HepG2 (cell line): ENCODE measurements around the gene DBNDD2. TPM values are rescaled to one million over a fixed set of nuclear protein-coding genes. Genes with fewer than 3 reads are reported as not detected.
A peak's percentile ranks its signal among the peaks of the same experiment; 100 is the strongest.

Source experiments
- HNF4A ChIP-seq: sonication (generic); formaldehyde crosslinking; IDR thresholded peaks from 2 replicates; pipeline ENCODE4 v1.4.0; 2020; ENCODE audit warnings: missing genetic modification reagents
- HNRNPLL ChIP-seq: fragments of 200-400 bp; formaldehyde crosslinking; IDR thresholded peaks from 2 replicates; pipeline ENCODE4 v1.6.1; 2017; ENCODE audit warnings: mild to moderate bottlenecking, low read depth, low read length; ENCODE audit not compliant: poor library complexity, severe bottlenecking
- HOXA3 ChIP-seq: sonication (generic); formaldehyde crosslinking; IDR thresholded peaks from 2 replicates; pipeline ENCODE4 v1.5.0; 2020; ENCODE audit warnings: missing genetic modification reagents
- MATR3 ChIP-seq: sonication (generic); formaldehyde crosslinking; IDR thresholded peaks from 2 replicates; pipeline ENCODE4 v1.4.0; 2020; ENCODE audit warnings: missing genetic modification reagents
- MTF2 ChIP-seq: sonication (generic); formaldehyde crosslinking; IDR thresholded peaks from 2 replicates; pipeline ENCODE4 v1.5.0; 2020; ENCODE audit warnings: missing genetic modification reagents, borderline replicate concordance
- MXD4 ChIP-seq: IDR thresholded peaks from 2 replicates; pipeline ENCODE4 v1.6.1; 2016; ENCODE audit warnings: mild to moderate bottlenecking, missing biosample characterization, missing genetic modification reagents
- RAD51 ChIP-seq: fragments of 450-650 bp; IDR thresholded peaks from 2 replicates; pipeline ENCODE4 v1.6.1; 2016; ENCODE audit warnings: borderline replicate concordance
- ZFY ChIP-seq: sonication (generic); formaldehyde crosslinking; IDR thresholded peaks from 2 replicates; pipeline ENCODE4 v1.4.0; 2020; ENCODE audit warnings: missing genetic modification reagents
- ZNF205 ChIP-seq: IDR thresholded peaks from 2 replicates; pipeline ENCODE4 v1.6.1; 2018; ENCODE audit warnings: missing biosample characterization, missing genetic modification reagents
- ZNF430 ChIP-seq: sonication (generic); formaldehyde crosslinking; IDR thresholded peaks from 2 replicates; pipeline ENCODE4 v1.9.0; 2021; ENCODE audit warnings: mild to moderate bottlenecking, missing genetic modification reagents
- ZNF432 ChIP-seq: sonication (generic); formaldehyde crosslinking; IDR thresholded peaks from 2 replicates; pipeline ENCODE4 v1.5.0; 2020; ENCODE audit warnings: missing genetic modification reagents, mild to moderate bottlenecking, borderline replicate concordance
- ZNF660 ChIP-seq: sonication (generic); formaldehyde crosslinking; IDR thresholded peaks from 2 replicates; pipeline ENCODE4 v1.5.1; 2020; ENCODE audit warnings: mild to moderate bottlenecking, low read depth, missing genetic modification reagents, borderline replicate concordance
- polyA plus RNA-seq, 8 experiments: library from polyadenylated mRNA; depleted of rRNA in 3 of 8; stranded (reverse) in 7 of 8; unstranded in 1 of 8; fragments of >200 nt; fragmentation: Illumina TruSeq in 4 of 8; extraction: Trizol in 4 of 8; gene quantifications; 2 replicates each; pipeline versions ENCODE4 v1.2.1 to v1.2.3, GENCODE V29; 2011 to 2016; ENCODE audit warnings: low read depth in 4 of 8, missing spikeins in 1 of 8, mixed read lengths in 1 of 8; ENCODE audit not compliant: insufficient read depth in 1 of 8
- total RNA-seq, 5 experiments: library from RNA; depleted of rRNA; stranded (reverse); fragments of >200 nt; fragmentation: Illumina TruSeq; extraction: Trizol; gene quantifications; 2 replicates each; pipeline ENCODE4 v1.2.3, GENCODE V29; 2016; ENCODE audit warnings: low read depth in 1 of 5
- TF ChIP-seq, protein P1 (sequence below): IDR thresholded peaks from 2 replicates; pipeline ENCODE4 v1.6.1; 2016; ENCODE audit warnings: low read depth, missing genetic modification reagents, missing compliant biosample characterization
- TF ChIP-seq, protein P2 (sequence below): IDR thresholded peaks from 2 replicates; pipeline ENCODE4 v1.6.1; 2016; ENCODE audit warnings: low read depth, control low read depth
- TF ChIP-seq, protein P3 (sequence below): IDR thresholded peaks from 2 replicates; pipeline ENCODE4 v1.6.1; 2016; ENCODE audit warnings: low read depth, borderline replicate concordance
- TF ChIP-seq, protein P4 (sequence below): sonication (generic); formaldehyde crosslinking; conservative IDR thresholded peaks from 2 replicates; pipeline ENCODE4 v1.8.1; 2023; ENCODE audit warnings: missing genetic modification reagents

The DBNDD2 gene
- total and polyA plus RNA-seq, 2 of the 13 experiments (the other 11 are each of a cell fraction or from before 2014, with no cell fraction given), result 16.7 to 47.6 TPM

DNA sequence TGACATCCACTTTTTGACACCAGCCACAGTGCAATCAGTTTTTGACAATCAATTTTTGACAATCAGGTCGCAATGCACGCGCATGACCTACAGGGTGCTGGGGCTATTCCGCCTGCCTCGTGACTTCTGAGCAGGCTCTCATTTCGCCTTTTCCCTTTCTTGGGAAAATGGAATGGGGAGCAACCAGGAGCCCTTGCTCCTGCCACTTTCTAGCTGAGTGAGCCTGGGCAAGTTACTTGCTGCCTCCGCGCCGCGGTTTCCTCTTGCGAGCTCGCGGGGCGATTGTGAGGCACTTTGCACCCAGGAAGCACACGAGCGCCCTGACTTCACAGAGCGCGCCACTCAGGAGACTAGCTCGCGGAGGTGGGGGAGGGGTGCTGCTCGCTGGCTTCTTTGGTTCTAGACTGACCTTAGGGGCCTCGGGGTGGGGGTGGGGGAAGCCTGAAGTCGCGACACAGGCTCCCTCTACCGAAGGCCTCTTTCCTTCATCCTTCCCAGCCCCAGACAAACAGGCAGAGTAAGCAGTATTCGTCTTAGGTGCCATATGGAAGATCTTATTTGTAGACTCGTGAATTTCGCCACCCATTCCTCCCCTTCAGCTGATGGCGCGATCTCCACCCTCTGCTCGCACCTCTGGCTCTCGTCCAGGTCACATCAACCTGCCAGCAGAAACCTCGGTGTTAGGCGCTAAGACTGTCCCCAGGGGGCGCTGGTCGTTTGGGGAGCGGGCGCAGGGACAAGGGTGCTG is 34.6 kb upstream of the DBNDD2 start (continued):
- TF ChIP-seq, protein P1, sequence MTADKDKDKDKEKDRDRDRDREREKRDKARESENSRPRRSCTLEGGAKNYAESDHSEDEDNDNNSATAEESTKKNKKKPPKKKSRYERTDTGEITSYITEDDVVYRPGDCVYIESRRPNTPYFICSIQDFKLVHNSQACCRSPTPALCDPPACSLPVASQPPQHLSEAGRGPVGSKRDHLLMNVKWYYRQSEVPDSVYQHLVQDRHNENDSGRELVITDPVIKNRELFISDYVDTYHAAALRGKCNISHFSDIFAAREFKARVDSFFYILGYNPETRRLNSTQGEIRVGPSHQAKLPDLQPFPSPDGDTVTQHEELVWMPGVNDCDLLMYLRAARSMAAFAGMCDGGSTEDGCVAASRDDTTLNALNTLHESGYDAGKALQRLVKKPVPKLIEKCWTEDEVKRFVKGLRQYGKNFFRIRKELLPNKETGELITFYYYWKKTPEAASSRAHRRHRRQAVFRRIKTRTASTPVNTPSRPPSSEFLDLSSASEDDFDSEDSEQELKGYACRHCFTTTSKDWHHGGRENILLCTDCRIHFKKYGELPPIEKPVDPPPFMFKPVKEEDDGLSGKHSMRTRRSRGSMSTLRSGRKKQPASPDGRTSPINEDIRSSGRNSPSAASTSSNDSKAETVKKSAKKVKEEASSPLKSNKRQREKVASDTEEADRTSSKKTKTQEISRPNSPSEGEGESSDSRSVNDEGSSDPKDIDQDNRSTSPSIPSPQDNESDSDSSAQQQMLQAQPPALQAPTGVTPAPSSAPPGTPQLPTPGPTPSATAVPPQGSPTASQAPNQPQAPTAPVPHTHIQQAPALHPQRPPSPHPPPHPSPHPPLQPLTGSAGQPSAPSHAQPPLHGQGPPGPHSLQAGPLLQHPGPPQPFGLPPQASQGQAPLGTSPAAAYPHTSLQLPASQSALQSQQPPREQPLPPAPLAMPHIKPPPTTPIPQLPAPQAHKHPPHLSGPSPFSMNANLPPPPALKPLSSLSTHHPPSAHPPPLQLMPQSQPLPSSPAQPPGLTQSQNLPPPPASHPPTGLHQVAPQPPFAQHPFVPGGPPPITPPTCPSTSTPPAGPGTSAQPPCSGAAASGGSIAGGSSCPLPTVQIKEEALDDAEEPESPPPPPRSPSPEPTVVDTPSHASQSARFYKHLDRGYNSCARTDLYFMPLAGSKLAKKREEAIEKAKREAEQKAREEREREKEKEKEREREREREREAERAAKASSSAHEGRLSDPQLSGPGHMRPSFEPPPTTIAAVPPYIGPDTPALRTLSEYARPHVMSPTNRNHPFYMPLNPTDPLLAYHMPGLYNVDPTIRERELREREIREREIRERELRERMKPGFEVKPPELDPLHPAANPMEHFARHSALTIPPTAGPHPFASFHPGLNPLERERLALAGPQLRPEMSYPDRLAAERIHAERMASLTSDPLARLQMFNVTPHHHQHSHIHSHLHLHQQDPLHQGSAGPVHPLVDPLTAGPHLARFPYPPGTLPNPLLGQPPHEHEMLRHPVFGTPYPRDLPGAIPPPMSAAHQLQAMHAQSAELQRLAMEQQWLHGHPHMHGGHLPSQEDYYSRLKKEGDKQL, result no peak
- no peak for TF ChIP-seq HNRNPLL
- TF ChIP-seq, protein P2, sequence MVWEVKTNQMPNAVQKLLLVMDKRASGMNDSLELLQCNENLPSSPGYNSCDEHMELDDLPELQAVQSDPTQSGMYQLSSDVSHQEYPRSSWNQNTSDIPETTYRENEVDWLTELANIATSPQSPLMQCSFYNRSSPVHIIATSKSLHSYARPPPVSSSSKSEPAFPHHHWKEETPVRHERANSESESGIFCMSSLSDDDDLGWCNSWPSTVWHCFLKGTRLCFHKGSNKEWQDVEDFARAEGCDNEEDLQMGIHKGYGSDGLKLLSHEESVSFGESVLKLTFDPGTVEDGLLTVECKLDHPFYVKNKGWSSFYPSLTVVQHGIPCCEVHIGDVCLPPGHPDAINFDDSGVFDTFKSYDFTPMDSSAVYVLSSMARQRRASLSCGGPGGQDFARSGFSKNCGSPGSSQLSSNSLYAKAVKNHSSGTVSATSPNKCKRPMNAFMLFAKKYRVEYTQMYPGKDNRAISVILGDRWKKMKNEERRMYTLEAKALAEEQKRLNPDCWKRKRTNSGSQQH (CRISPR knock-in tag), result no peak; the same call in 1 of the 2 replicates
- TF ChIP-seq HNF4A (CRISPR knock-in tag), result peak; percentile 8; the same call in 1 of the 2 replicates
- TF ChIP-seq ZNF430 (CRISPR knock-in tag), result no peak
- no peak for TF ChIP-seq ZNF660
- peak; percentile 21; the same call in 1 of the 2 replicates for TF ChIP-seq ZNF205 (CRISPR knock-in tag)
- TF ChIP-seq, protein P3, sequence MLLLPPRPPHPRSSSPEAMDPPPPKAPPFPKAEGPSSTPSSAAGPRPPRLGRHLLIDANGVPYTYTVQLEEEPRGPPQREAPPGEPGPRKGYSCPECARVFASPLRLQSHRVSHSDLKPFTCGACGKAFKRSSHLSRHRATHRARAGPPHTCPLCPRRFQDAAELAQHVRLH (CRISPR knock-in tag), result peak; percentile 81; the same call in 1 of the 2 replicates
- TF ChIP-seq, protein P4, sequence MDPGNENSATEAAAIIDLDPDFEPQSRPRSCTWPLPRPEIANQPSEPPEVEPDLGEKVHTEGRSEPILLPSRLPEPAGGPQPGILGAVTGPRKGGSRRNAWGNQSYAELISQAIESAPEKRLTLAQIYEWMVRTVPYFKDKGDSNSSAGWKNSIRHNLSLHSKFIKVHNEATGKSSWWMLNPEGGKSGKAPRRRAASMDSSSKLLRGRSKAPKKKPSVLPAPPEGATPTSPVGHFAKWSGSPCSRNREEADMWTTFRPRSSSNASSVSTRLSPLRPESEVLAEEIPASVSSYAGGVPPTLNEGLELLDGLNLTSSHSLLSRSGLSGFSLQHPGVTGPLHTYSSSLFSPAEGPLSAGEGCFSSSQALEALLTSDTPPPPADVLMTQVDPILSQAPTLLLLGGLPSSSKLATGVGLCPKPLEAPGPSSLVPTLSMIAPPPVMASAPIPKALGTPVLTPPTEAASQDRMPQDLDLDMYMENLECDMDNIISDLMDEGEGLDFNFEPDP (CRISPR knock-in tag), result no peak
- no peak for TF ChIP-seq ZFY (CRISPR knock-in tag)
- no peak for TF ChIP-seq MTF2
- TF ChIP-seq ZNF432 (CRISPR knock-in tag), result no peak
- TF ChIP-seq RAD51, result no peak
- peak; percentile 57; the same call in 1 of the 2 replicates for TF ChIP-seq MXD4
- TF ChIP-seq HOXA3 (CRISPR knock-in tag), result peak; percentile 79
- TF ChIP-seq MATR3 (CRISPR knock-in tag), result no peak
